GM10248 (cell line): Measurements from ENCODE around the gene NSD1.

Experiments used
- CTCF ChIA-PET: fragments of 300-600 bp; sonication (Branson Sonifier 250); formaldehyde crosslinking; extraction: SDS; loops from one replicate; lab custom pipeline; 2021; ENCODE audit warnings: antibody characterized with exemption; lab: Yijun Ruan, JAX
- POLR2A ChIA-PET: fragments of 350-650 bp; sonication (Branson Sonifier 250); formaldehyde crosslinking; extraction: SDS; loops from one replicate; lab custom pipeline; 2020; ENCODE audit warnings: antibody characterized with exemption; lab: Yijun Ruan, JAX
- DNase-seq: peaks from one replicate; pipeline ENCODE4 v3.0.0; 2012; ENCODE audit errors: extremely low spot score
- TF ChIP-seq, protein P1 (sequence below): IDR thresholded peaks from 2 replicates; pipeline ENCODE4 v1.5.1; 2012; ENCODE audit warnings: mild to moderate bottlenecking, low read depth; ENCODE audit errors: extremely low read depth, missing control alignments, control extremely low read depth

Gene NSD1

GRCh38 chr5:177128551-177128981 lies 5.0 kb upstream of the NSD1 start:
- DNase-seq, result no peak
- ChIA-PET POLR2A (no interaction called here), CTCF (interaction anchor here (1.0 to 3.8 kb wide), 6 partner anchors 10 to 180 kb away, joined by 4 to 26 read pairs (median 6); no protein-coding TSS in a partner anchor)
- TF ChIP-seq, protein P1, sequence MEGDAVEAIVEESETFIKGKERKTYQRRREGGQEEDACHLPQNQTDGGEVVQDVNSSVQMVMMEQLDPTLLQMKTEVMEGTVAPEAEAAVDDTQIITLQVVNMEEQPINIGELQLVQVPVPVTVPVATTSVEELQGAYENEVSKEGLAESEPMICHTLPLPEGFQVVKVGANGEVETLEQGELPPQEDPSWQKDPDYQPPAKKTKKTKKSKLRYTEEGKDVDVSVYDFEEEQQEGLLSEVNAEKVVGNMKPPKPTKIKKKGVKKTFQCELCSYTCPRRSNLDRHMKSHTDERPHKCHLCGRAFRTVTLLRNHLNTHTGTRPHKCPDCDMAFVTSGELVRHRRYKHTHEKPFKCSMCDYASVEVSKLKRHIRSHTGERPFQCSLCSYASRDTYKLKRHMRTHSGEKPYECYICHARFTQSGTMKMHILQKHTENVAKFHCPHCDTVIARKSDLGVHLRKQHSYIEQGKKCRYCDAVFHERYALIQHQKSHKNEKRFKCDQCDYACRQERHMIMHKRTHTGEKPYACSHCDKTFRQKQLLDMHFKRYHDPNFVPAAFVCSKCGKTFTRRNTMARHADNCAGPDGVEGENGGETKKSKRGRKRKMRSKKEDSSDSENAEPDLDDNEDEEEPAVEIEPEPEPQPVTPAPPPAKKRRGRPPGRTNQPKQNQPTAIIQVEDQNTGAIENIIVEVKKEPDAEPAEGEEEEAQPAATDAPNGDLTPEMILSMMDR, result no peak

DNA sequence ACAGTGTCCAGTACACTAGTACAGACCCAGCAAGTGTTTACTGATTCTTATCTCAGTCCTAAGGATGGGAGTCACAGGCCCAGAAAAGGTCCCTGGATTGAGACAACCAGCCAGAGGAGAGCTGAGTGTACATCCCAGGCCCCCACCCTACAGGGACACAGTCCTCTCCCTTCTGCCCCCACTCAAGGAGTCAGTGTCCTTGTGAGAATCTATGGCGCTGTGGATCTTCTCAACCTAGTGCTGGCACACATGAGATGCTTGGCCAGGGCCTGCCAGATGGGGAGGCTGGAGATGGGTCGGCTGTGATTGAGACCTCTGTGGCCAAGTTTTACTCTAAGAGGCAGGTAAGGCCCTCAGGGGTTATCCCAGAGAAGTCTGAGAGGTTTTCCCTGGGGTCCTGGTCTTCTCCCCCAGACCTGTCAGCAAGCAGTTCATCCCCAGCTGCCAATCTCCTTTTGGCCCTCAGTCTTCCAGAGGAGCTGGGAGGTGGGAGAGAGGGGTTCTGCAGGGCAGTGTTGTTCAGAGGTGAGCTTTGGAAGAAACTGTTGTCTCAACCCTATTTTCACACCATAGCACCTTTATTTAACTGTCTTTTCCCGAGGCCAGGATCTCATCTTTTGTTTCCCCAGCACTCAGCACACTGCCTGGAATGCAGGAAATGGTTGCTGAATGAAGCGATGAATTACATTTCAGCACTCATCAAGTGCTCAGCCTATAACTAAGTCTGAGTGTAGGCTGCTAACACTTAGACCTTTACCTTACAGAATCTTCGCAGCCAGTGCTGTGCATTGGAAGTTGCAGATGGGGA lies 3.2 kb upstream of the NSD1 start:
- TF ChIP-seq, protein P1, result no peak
- POLR2A ChIA-PET, result no interaction called here
- DNase-seq, result no peak
- CTCF ChIA-PET, result interaction anchor here (0.9 to 3.8 kb wide), 6 partner anchors 9 to 260 kb away, joined by 3 to 26 read pairs (median 3); no protein-coding TSS in a partner anchor

DNA sequence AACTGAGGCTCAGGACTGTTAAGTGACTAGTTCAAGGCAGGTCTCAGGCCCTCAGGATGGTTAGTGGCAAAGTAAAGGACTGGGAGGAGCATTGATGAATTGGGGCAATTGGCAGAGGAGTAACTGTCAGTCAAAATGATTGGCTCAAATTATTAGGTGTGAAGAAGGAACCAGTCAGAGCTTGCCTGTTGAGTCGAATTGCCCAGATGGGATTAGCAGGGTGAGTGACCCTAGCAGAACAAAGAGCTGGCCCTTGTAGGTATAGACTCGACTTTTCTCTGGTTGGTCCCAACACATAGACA lies 2.6 kb upstream of the NSD1 start:
- TF ChIP-seq, protein P1, result no peak
- CTCF ChIA-PET, result interaction anchor here (0.7 to 3.8 kb wide), 8 partner anchors 10 to 260 kb away, joined by 3 to 26 read pairs (median 3); no protein-coding TSS in a partner anchor
- DNase-seq, result no peak
- POLR2A ChIA-PET, result no interaction called here

DNA sequence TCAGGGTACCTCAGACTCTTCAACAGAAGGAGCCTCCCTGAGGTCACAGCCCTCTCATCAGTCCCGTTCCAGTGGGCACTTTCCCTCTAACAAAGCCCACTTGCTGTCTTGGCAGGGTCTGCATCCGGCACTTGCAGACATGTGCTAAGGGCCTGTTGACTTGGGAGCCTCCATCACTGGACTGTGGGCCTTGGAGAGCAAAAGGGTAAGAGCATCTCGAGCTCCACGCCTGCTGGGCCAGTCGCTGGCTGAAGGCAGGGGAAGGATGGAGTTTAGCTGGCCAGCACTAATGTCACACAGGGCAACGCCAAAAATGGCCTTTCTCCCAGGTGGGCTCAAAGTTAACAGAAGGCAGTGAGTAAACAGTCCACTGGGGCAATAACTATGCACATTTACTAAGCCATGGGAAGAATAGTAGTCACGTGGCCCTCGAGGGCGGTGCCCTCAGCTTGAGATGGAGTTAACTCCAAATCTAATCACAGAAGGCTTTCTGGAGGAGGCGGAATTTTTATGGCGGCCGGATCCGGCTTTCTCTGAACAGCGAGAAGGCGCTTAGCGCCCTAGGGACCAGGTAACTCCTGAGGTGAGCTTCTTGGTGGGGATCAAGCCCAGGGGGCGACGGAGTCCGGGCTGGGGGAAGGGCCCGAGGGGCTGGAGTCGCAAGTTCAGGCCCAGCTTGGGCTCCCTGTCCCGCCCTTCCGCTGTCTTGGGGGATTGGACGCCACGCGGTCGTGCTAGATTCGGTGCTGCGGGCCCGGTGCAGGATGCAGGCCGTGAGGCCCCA lies 2.0 kb upstream of the NSD1 start:
- TF ChIP-seq, protein P1, result no peak
- DNase-seq, result no peak
- ChIA-PET POLR2A (no interaction called here), CTCF (interaction anchor here (0.7 to 3.8 kb wide), 8 partner anchors 10 to 259 kb away, joined by 3 to 26 read pairs (median 3); no protein-coding TSS in a partner anchor)

DNA sequence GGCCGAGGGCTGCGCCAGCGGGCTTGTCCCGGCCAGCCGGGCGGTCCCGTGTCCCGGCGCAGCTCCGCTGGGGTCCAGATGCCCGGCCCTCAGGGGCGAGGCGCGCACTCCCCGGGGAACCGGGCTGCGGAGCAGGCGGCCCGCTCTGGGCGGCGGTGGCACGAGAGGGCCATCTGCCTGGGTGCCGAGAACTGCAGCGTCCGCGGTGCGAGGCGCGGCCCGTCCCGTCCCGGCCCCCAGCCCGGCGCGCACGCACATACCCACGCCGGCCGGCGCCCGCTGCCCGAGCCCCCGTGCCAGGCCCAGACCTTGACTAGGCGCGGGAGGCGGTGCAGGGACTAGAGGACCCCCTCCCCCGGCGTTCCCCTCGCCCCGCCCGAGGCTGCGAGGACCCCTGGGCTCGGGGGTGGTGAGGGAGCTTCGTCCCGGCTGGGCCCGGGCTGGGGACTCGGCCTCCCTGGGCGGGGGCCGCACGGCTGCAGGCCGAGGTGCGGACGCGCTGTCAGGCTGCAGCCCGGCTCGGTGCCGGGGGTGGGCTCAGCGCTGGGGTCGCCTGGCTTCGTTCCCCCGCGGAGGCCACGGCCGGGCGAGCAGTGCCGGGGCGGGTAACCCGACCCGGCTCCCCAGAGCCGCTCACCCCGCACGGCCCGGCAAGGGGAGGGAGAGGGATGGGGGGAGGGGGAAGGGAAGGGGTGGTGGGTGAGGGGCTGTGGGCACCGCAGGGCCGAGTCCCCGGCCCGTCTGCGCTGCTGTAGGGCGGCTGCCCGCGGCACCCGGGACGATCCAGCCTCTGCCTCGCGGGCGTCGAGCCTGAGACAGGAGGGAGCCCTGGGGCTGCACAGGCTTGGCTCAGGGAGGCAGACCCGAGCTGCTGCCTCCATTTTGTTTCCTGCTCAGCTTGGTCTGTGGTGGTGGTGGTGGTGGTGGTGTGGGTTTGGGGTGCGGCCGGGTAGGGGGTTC lies 1.2 kb upstream of the NSD1 start:
- CTCF ChIA-PET, result interaction anchor here (1.0 to 1.6 kb wide), 2 partner anchors 20 to 21 kb away, joined by 3 to 6 read pairs; no protein-coding TSS in a partner anchor
- POLR2A ChIA-PET, result interaction anchor here (0.6 kb wide), 1 partner anchor 345 kb away, joined by 4 read pairs; no protein-coding TSS in a partner anchor
- DNase-seq, result no peak
- TF ChIP-seq, protein P1, result no peak
